ENCODE data around the gene GPR31.

The GPR31 gene

DNA sequence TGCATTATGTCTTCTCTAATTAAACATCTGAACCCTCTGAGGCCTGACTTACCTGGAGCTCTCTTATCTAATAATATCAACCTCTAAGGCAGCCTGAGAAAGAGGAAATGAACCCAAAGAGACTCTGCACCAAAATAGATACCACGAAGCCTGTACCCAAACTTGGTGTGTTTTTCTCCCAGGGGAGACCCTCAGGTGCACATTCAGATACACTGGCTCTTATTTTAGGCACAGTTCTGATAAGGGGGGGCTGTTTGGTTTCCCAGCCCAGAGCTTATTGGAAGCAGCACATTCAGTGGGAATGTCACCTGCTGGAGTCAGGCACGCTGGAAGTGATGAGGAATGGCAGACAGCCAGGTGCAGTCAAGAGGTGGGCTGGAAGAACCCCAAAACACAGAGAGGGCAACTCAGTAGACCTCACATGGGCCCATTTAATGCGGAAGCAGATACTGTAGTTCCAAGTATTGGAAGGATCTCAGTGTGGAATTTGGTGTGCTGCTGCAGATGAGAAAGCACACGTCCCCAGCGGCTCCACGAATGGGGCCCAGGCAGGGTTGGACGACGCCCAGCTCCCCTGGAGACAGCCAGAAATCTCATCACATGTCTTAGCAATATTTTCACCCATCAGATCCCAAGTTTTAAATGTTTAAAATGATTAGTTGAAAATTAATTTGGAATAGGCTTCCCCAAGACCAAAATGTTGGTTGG is 44.6 kb downstream of the GPR31 start:
- TF ChIP-seq REST (IDR thresholded peaks at IDR 0.05; ENCODE audit: insufficient read depth in 1 of 2, low read depth in 2 of 2, low read length in 2 of 2): no peak
- TF ChIP-seq POLR2AphosphoS5 (IDR thresholded peaks at IDR 0.05; ENCODE audit: low read depth, low read length): no peak
- no peak for TF ChIP-seq FOXP2 (optimal IDR thresholded peaks at IDR 0.05; ENCODE audit: borderline replicate concordance, extremely low read depth, extremely low read length, insufficient read depth)
- TF ChIP-seq TAF1 (IDR thresholded peaks at IDR 0.05; ENCODE audit: borderline replicate concordance, insufficient read depth, low read length): no peak
- no peak for TF ChIP-seq SIN3A (IDR thresholded peaks at IDR 0.05; ENCODE audit: borderline replicate concordance, insufficient read depth, low read length)

- no peak for TF ChIP-seq SIN3A (IDR thresholded peaks at IDR 0.05; ENCODE audit: borderline replicate concordance, insufficient read depth, low read length)
- TF ChIP-seq FOXP2 (optimal IDR thresholded peaks at IDR 0.05; ENCODE audit: borderline replicate concordance, extremely low read depth, extremely low read length, insufficient read depth): no peak
- no peak for TF ChIP-seq REST (IDR thresholded peaks at IDR 0.05; ENCODE audit: insufficient read depth in 1 of 2, low read depth in 2 of 2, low read length in 2 of 2)
- TF ChIP-seq TAF1 (IDR thresholded peaks at IDR 0.05; ENCODE audit: borderline replicate concordance, insufficient read depth, low read length): no peak
- TF ChIP-seq POLR2AphosphoS5 (IDR thresholded peaks at IDR 0.05; ENCODE audit: low read depth, low read length): no peak
Measured at GRCh38 chr6:167112421-167112820, 45.4 kb downstream of the GPR31 start.

DNA sequence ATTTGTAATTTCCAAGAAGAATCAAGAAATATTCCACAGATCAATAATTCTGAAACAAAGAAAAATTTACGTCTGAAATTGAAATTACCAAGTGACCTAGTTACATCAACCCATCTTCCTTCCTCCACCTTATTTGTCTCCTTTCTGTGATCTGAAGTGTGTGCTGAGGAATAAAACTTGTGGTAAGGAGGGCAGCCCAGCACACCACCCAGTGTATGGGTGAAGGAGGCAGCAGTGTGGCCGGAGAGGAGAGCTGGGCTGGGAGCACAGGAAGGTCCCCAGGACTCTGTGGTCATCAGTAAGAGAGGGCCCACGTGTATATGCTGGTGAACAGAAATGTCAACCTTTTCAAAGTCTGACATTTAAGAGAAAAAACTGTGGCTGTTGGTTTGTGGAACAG is 46.2 kb downstream of the GPR31 start:
- TF ChIP-seq REST (IDR thresholded peaks at IDR 0.05; ENCODE audit: insufficient read depth in 1 of 2, low read depth in 2 of 2, low read length in 2 of 2): no peak
- no peak for TF ChIP-seq SIN3A (IDR thresholded peaks at IDR 0.05; ENCODE audit: borderline replicate concordance, insufficient read depth, low read length)
- TF ChIP-seq POLR2AphosphoS5 (IDR thresholded peaks at IDR 0.05; ENCODE audit: low read depth, low read length): no peak
- no peak for TF ChIP-seq TAF1 (IDR thresholded peaks at IDR 0.05; ENCODE audit: borderline replicate concordance, insufficient read depth, low read length)
- TF ChIP-seq FOXP2 (optimal IDR thresholded peaks at IDR 0.05; ENCODE audit: borderline replicate concordance, extremely low read depth, extremely low read length, insufficient read depth): no peak

GRCh38 chr6:167109651-167110050 is 48.1 kb downstream of the GPR31 start:
- TF ChIP-seq TAF1 (IDR thresholded peaks at IDR 0.05; ENCODE audit: borderline replicate concordance, insufficient read depth, low read length): no peak
- no peak for TF ChIP-seq POLR2AphosphoS5 (IDR thresholded peaks at IDR 0.05; ENCODE audit: low read depth, low read length)

DNA sequence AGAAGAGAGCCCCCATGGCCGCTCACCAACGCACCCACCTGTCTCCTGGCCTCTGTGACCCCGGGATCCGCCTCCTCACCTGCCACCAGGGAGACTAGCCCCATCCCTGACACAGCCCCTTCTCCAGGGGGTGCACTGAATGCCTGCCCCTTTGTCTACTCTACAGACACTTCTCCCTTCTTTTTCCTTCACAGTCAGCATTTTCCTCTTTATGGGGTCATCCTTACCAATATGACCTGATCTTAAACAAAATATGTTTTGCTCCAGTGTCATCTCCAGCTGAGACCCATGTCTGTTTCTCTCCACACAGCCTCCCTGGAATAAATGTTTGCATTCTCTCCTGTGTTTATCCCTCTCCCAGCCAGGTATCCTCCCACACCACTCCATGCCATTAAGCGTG is 49.5 kb downstream of the GPR31 start:
- no peak for TF ChIP-seq TAF1 (IDR thresholded peaks at IDR 0.05; ENCODE audit: borderline replicate concordance, insufficient read depth, low read length)
- TF ChIP-seq FOXP2 (optimal IDR thresholded peaks at IDR 0.05; ENCODE audit: borderline replicate concordance, extremely low read depth, extremely low read length, insufficient read depth): no peak
- no peak for TF ChIP-seq POLR2AphosphoS5 (IDR thresholded peaks at IDR 0.05; ENCODE audit: low read depth, low read length)
- TF ChIP-seq REST (IDR thresholded peaks at IDR 0.05; ENCODE audit: insufficient read depth in 1 of 2, low read depth in 2 of 2, low read length in 2 of 2): no peak
- TF ChIP-seq SIN3A (IDR thresholded peaks at IDR 0.05; ENCODE audit: borderline replicate concordance, insufficient read depth, low read length): no peak
